NCI-H2029 treated with DMSO at 0.1 percent for 48 hours (cell line): Measurements from ENCODE around the gene ELP5.

Source experiments
- DNase-seq: peaks from one replicate; lab custom pipeline; 2025; lab: John Stamatoyannopoulos, UW

ELP5 gene

DNA sequence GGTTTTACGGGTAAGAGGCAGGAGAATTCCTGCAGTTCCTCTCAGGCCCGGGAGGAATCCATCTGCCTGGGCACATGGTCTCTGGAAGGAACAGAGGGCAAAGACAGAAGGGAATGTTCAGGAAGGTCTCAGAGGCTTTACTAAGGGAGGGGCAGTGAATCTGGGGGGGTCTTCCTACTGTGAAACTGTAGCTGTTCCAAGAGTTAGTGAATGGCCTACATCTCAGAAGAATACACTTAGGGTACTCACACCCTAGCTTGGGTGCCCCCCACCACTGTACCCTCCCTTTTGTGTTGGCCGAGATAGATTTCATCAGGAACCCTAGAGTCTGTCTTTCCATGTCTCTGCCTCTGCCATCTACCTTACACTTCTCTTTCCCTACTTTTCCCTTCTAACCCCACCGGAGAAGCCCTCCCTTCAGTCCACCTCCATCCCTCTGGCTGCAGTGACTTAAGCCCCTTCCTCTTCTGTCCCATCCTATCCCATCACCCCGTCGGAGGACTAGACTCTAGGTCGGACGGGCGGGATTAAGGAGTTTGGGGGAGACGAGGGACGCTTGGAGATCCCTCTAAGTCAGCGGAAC lies 32.7 kb upstream of the ELP5 start:
- DNase-seq: no peak

DNA sequence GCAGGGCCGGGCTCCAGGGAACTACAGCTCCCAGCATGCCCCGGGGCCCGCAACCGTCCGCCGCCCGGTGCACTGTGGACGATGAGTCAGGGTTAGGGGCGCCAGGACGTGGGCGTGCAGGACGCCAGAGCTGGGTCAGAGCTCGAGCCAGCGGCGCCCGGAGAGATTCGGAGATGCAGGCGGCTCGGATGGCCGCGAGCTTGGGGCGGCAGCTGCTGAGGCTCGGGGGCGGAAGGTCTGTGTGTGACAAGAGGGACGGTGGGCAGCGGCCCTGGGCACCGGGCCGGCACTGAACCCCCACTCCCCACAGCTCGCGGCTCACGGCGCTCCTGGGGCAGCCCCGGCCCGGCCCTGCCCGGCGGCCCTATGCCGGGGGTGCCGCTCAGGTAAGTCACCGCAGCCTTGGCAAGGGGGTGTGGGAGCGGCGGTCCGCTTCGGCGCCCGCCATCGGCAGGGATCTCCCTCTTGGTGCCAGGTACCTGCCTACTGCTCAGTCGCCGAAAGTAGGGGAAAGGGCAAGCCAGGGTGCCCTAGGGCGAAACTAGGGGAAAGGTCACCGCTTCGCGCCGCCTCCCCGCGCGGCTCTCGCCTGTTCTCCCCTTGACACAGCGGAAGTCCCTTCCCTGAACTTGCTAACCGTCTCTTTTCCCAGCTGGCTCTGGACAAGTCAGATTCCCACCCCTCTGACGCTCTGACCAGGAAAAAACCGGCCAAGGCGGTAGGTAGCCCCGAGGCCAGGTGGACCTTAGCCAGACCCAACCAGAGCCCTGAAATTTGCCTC lies 32.0 kb upstream of the ELP5 start, which contains the start of the genes ACADVL and DLG4:
Gene ACADVL (plus strand): TSS at position 127 of the 781 bp plus-strand sequence. CDS start 47 bp downstream, at position 174.
Gene DLG4 (minus strand): TSS at position 25 of the 781 bp plus-strand sequence.
- peak; percentile 14 for DNase-seq

DNA sequence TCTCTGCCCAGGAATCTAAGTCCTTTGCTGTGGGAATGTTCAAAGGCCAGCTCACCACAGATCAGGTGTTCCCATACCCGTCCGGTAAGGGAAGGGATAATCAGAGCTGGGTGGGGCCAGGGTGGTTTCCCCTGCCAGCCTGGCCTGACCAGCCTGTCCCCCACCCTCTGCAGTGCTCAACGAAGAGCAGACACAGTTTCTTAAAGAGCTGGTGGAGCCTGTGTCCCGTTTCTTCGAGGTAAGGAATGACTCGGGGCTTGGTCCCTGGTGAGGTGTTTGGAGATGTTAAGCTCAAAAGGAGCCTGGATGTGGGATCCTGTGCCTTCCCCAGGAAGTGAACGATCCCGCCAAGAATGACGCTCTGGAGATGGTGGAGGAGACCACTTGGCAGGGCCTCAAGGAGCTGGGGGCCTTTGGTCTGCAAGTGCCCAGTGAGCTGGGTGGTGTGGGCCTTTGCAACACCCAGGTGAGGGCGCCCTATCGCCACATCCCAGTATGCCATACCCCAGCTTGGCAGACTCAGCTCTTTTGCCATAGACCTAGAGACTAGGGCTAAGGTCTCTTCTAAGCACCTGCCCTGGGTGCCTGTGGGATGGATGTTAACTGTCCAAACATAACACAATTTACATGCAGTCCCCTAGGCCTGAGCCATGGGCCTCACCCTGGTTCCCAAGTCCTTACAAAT lies 31.3 kb upstream of the ELP5 start:
- DNase-seq: peak; percentile 2

DNA sequence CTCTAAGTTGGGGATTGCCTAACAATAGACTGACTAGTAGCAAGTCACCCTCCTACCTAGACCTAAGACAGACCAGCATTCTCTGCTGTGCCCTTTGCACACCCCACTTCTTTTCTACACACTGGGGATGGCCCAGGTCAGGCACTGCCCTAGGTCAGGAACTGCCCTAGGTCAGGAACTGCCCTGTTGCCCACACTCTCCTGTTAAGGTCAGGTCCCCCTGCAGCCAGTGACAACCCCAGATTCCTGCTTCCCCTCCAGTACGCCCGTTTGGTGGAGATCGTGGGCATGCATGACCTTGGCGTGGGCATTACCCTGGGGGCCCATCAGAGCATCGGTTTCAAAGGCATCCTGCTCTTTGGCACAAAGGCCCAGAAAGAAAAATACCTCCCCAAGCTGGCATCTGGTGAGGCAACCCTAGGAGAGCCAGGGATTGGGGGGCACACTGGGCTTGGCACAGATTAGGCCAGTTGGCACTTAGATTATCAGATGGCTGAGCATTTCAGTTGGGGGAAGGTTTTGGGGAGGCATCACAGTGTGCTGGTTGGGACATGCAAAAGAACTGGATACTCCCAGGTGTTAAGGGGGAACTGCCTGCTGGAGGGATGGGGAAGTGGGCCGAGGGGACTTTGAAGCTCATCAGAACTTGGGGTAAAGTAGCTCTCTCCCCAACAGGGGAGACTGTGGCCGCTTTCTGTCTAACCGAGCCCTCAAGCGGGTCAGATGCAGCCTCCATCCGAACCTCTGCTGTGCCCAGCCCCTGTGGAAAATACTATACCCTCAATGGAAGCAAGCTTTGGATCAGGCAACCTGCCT lies 30.5 kb upstream of the ELP5 start:
- no peak for DNase-seq

DNA sequence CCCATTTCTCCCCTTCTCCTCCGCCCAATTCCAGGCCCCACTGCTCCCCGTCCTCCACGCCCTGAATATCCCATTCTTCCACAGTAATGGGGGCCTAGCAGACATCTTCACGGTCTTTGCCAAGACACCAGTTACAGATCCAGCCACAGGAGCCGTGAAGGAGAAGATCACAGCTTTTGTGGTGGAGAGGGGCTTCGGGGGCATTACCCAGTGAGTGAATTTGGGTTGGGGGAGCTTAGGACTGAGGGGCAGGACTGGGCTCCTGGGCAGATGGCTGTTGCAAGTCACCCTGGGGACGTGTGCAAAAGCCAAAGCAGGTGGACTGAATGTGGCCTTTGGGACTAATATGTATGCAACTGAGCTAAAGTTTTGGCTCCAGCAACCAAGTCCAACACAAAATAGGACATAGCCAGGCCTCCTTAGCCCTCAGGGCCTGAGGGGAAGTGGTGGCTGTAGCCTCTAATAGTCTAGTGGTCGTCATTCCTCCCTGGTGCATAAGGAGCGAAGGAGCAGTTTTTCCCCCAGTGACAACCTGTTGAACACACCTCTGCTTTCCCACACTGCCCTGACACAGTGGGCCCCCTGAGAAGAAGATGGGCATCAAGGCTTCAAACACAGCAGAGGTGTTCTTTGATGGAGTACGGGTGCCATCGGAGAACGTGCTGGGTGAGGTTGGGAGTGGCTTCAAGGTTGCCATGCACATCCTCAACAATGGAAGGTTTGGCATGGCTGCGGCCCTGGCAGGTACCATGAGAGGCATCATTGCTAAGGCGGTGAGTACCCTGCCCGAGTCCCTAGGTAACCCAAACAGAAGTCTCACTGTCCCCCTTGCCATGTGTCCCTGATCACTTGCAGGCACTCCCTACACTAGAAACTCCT lies 29.7 kb upstream of the ELP5 start:
- no peak for DNase-seq

DNA sequence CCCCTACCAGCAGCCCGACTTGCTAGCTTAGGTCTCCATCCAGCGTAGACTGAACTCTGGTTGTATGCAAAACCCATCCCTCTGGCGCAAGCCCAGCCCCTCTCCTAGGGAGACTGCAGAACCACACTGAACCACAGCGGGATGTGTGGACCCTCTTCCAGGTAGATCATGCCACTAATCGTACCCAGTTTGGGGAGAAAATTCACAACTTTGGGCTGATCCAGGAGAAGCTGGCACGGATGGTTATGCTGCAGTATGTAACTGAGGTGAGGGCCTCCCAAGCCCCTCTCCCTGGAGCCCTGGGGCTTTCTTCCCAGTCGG lies 29.1 kb upstream of the ELP5 start:
- DNase-seq: no peak

DNA sequence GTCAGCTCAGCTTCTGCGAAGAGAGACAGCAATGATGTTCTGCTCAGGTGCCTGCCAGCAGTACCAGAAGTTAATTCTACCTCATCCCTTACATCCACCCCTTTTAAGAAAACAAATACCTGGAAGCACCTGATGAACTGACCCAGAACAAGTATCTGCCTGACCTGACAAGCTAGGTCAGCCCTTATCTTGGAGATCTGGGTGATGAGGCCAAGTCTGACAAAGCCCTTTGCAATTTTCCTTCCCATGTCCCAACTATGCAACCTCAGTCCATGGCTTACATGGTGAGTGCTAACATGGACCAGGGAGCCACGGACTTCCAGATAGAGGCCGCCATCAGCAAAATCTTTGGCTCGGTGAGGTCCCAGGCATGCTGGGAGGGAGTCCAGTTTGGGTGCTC lies 28.6 kb upstream of the ELP5 start:
- no peak for DNase-seq

DNA sequence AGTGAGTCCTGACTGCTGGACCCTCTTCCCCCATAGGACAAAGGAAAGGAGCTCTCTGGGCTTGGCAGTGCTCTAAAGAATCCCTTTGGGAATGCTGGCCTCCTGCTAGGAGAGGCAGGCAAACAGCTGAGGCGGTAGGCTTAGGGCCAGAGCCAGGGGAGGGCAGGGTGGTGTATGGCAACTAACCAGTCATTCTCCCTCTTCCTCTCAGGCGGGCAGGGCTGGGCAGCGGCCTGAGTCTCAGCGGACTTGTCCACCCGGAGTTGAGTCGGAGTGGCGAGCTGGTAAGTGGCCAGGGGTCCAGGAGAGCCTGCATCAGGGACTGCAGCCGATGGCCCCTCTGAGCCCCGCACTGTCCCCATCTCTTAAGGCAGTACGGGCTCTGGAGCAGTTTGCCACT lies 27.9 kb upstream of the ELP5 start:
- no peak for DNase-seq

DNA sequence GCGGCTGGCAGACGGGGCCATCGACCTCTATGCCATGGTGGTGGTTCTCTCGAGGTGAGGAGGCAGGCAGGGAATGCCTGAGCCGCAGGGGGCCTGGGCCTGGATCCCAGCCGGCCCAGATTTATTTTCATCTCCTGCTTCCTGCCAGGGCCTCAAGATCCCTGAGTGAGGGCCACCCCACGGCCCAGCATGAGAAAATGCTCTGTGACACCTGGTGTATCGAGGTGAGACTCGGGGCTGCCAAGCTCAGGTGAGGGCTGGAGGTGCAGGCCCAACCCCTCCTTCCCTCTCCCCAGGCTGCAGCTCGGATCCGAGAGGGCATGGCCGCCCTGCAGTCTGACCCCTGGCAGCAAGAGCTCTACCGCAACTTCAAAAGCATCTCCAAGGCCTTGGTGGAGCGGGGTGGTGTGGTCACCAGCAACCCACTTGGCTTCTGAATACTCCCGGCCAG lies 27.3 kb upstream of the ELP5 start:
- DNase-seq: no peak

DNA sequence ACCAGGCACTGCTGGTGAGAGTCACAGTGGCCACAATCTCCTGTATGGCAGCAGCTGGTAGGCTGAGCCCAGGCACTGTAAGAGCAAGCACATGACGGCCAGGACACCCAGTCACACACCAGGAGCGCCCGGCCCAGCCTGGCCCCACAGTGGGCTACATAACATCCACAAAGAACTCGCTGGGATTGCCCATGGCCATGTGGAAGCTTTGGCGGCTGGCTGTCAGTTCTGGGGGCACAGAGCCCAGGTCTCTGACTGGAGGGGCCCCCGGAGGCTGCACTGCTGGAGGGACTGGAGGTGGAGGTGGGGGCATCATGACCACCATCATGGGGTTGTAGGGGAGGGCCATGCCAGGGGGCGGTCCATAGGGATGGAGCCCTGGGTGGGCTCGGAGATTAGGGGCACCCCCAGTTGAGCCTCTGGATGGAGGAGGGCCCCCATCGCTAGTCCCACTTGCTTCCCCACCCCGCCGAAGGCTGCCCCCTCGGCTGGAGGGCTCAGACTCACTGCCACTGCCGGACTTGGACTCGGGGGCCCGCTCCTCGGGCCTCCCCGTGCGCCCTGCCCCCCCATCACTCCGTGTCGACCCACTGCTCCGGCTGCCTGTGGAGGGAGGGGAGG lies 26.2 kb upstream of the ELP5 start:
- DNase-seq: no peak

GRCh38 chr17:7226721-7227710 lies 25.0 kb upstream of the ELP5 start:
- no peak for DNase-seq

- no peak for DNase-seq
These were observed 23.1 kb upstream of the ELP5 start for GRCh38 chr17:7228920-7229319.

DNA sequence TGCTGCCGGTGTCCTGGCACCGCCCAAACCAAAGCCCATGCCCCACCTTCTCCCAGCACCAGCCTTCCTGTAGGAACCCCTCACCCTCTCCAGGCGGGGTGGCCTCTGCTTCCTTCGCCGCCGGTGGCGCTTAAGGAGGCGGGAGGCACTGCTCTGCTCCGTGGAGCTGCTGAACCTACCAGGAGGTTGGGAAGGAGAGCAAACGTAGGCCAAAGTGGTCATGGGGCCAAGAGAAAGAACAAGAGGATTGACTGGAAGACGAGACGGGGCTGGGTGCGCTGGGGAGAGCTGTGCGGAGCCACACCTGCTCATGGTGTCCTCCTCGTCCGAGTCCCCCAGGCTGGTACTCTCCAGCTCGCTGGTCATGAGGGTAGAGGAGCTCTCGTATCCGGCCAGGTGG lies 22.5 kb upstream of the ELP5 start:
- no peak for DNase-seq

- DNase-seq: no peak
These were observed 19.9 kb upstream of the ELP5 start for GRCh38 chr17:7232114-7232513.

DNA sequence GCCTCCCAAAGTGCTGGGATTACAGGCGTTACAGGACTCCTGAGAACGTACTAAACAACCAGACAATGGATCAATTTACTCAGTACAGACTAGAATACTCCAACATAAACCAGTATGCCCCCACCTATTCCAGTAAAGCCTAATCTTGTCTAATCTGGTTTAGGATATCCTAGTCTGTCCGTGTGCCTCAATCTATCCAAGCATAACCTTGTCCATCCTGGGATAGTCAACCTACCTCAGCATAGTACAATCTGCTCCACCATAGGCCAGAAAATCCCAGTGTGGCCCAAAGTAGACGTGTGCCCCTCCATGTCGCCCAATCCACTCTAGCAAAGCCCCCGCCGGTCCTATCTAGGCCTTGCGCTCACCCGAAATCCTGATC lies 18.3 kb upstream of the ELP5 start:
- no peak for DNase-seq

GRCh38 chr17:7234083-7234951 lies 17.7 kb upstream of the ELP5 start, which contains the start of gene DVL2:
Gene DVL2 (minus strand): TSS chr17:7234517. CDS start chr17:7234262, 255 bp downstream.
- DNase-seq: peak; percentile 45

GRCh38 chr17:7235693-7236665 lies 16.0 kb upstream of the ELP5 start:
- DNase-seq: no peak
